Activated CD4-positive, alpha-beta T cell treated with anti-CD3 and anti-CD28 coated beads for 36 hours (primary cell): ENCODE data around the gene LMBR1L. TPM values are rescaled to one million over a fixed set of nuclear protein-coding genes. Genes with fewer than 3 reads are reported as not detected.

Experiments used
- ATAC-seq: fragments of 200-7000 bp; cut with Tn5 transposase; one replicate; pipeline ENCODE4 v1.10.0; 2021; ENCODE audit warnings: mild to moderate bottlenecking, moderate library complexity
- CTCF ChIA-PET: fragments of 350-600 bp; sonication (Branson Sonifier 250); formaldehyde crosslinking; loops from one replicate; lab custom pipeline; 2021; ENCODE audit warnings: antibody characterized with exemption; lab: Charles Lee
- POLR2A ChIA-PET: fragments of 350-600 bp; sonication (Branson Sonifier 250); formaldehyde crosslinking; loops from one replicate; lab custom pipeline; 2021; ENCODE audit warnings: antibody characterized with exemption, inconsistent platforms; lab: Charles Lee
- DNase-seq: peaks from one replicate; pipeline ENCODE4 v3.0.0-alpha.2; 2020
- H3K27ac Mint-ChIP-seq: one replicate; pipeline ENCODE4 v1.8.0; 2021; ENCODE audit warnings: mixed read lengths
- H3K27me3 Mint-ChIP-seq: one replicate; pipeline ENCODE4 v1.8.0; 2021; ENCODE audit warnings: mixed read lengths
- H3K36me3 Mint-ChIP-seq: one replicate; pipeline ENCODE4 v1.8.0; 2021; ENCODE audit warnings: low read depth, mixed read lengths
- H3K4me1 Mint-ChIP-seq: one replicate; pipeline ENCODE4 v1.8.0; 2021; ENCODE audit warnings: mixed read lengths
- H3K4me3 Mint-ChIP-seq: one replicate; pipeline ENCODE4 v1.8.0; 2021; ENCODE audit warnings: mild to moderate bottlenecking, moderate library complexity, mixed read lengths
- H3K9me3 Mint-ChIP-seq: one replicate; pipeline ENCODE4 v1.8.0; 2021; ENCODE audit warnings: low read depth, mixed read lengths
- intact Hi-C, 2 experiments: fragments of 100-400 bp; cut with DNase I in 1 of 2; cut with micrococcal nuclease in 1 of 2; formaldehyde crosslinking; loops; one replicate each; pipeline versions ENCODE4 v1.14.2 to v1.15.1; 2022 to 2024; cut with DNase I, micrococcal nuclease
- total RNA-seq, 2 experiments: library from RNA; stranded (reverse); gene quantifications; one replicate each; pipeline ENCODE4 v1.2.3, GENCODE V29; 2021

Gene LMBR1L
- total RNA-seq, 2 experiments from 2014 or later: 45.0 to 48.0 TPM

DNA sequence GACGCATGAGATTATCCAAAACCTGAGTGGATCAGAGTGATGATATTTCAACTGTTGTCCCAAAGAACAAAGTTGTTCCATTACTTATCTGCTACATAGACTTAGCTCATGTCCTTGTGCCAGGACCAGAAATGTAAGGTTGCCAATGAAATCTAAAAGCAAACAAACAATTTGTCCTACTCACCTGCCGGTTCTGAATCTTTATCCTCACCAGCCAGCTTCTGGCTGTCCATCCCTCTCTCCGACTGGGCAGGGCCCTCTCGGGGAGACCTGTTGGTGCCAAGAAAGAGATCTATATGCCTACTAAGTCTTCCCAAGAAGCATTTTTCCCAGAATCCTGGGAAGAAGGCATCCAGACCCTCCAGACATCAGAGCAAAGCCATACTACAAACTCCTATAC lies 55.6 kb downstream of the LMBR1L start:
- Mint-ChIP-seq H3K9me3 (no peaks in the 10 kb centered on the region), H3K4me1 (peaks cover 42% of the 10 kb centered on the region), H3K27me3 (no peaks in the 10 kb centered on the region), H3K27ac (no peak overlapping the region), H3K4me3 (no peak overlapping the region), H3K36me3 (peaks cover 48% of the 10 kb centered on the region)
- no peak for ATAC-seq
- ChIA-PET POLR2A (no interaction called here), CTCF (interaction anchor here (0.8 to 2.2 kb wide), 8 partner anchors 9 to 67 kb away, joined by 3 to 14 read pairs (median 4); partner anchors contain the start of gene RHEBL1)
- no peak for DNase-seq
- intact Hi-C loops: loop anchor here in 1 of 2 experiments (5.0 kb wide), 1 partner anchor 38 kb away; the partner anchor contains the start of gene PRKAG1

DNA sequence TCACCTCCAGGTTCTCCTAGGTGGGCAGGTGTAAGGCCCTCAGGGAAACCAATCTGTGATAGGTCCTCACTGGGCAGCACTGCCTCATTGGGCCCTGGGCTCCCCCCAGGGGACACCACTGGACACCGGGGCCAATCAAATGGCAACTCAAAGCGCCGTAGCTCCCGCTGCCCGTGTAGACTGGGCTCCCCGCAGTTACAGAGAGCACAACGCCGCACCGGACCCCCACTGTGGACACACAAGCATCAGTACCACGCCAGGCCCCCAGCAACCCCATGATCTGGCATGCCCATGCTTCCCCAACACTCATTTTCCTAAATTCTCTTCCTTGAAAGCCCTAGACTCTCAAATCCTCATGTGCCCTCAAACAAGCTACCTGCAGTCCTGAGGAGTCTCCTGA lies 56.1 kb downstream of the LMBR1L start:
- H3K9me3 Mint-ChIP-seq: no peaks in the 10 kb centered on the region
- no peak for DNase-seq
- H3K27me3 Mint-ChIP-seq: no peaks in the 10 kb centered on the region
- no peak overlapping the region for H3K27ac Mint-ChIP-seq
- ChIA-PET POLR2A (no interaction called here), CTCF (interaction anchor here (0.8 to 2.2 kb wide), 5 partner anchors 10 to 67 kb away, joined by 3 to 14 read pairs (median 4); partner anchors contain the start of gene RHEBL1)
- peaks cover 47% of the 10 kb centered on the region for H3K36me3 Mint-ChIP-seq
- no peak overlapping the region for H3K4me3 Mint-ChIP-seq
- peaks cover 42% of the 10 kb centered on the region for H3K4me1 Mint-ChIP-seq
- no peak for ATAC-seq
- intact Hi-C loops: no loop called here

- H3K36me3 Mint-ChIP-seq: peaks cover 45% of the 10 kb centered on the region
- ChIA-PET POLR2A (no interaction called here), CTCF (interaction anchor here (1.0 to 1.9 kb wide), 2 partner anchors 10 to 34 kb away, joined by 3 to 9 read pairs; no protein-coding TSS in a partner anchor)
- H3K27me3 Mint-ChIP-seq: no peaks in the 10 kb centered on the region
- ATAC-seq (no peak), DNase-seq (no peak)
- H3K4me3 Mint-ChIP-seq: no peak overlapping the region
- H3K27ac Mint-ChIP-seq: no peak overlapping the region
- intact Hi-C loops: no loop called here
- H3K4me1 Mint-ChIP-seq: peaks cover 42% of the 10 kb centered on the region
- H3K9me3 Mint-ChIP-seq: no peaks in the 10 kb centered on the region
Observed at GRCh38 chr12:49054096-49054495, 56.6 kb downstream of the LMBR1L start.

GRCh38 chr12:49052451-49053208 lies 58.0 kb downstream of the LMBR1L start:
- DNase-seq (no peak), ATAC-seq (no peak)
- POLR2A ChIA-PET: no interaction called here
- Mint-ChIP-seq H3K9me3 (no peaks in the 10 kb centered on the region), H3K4me1 (peaks cover 30% of the 10 kb centered on the region), H3K4me3 (no peak overlapping the region), H3K36me3 (peaks cover 49% of the 10 kb centered on the region), H3K27me3 (no peaks in the 10 kb centered on the region), H3K27ac (no peak overlapping the region)
- intact Hi-C loops: no loop called here
- CTCF ChIA-PET: interaction anchor here (0.7 kb wide), 1 partner anchor 192 kb away, joined by 3 read pairs; no protein-coding TSS in a partner anchor

GRCh38 chr12:49051777-49052438 lies 58.7 kb downstream of the LMBR1L start:
- Mint-ChIP-seq H3K4me3 (no peak overlapping the region), H3K27ac (no peak overlapping the region), H3K4me1 (peaks cover 23% of the 10 kb centered on the region), H3K36me3 (peaks cover 52% of the 10 kb centered on the region), H3K9me3 (no peaks in the 10 kb centered on the region), H3K27me3 (no peaks in the 10 kb centered on the region)
- CTCF ChIA-PET: no interaction called here
- ATAC-seq (no peak), DNase-seq (no peak)
- intact Hi-C loops: no loop called here
- POLR2A ChIA-PET: no interaction called here

DNA sequence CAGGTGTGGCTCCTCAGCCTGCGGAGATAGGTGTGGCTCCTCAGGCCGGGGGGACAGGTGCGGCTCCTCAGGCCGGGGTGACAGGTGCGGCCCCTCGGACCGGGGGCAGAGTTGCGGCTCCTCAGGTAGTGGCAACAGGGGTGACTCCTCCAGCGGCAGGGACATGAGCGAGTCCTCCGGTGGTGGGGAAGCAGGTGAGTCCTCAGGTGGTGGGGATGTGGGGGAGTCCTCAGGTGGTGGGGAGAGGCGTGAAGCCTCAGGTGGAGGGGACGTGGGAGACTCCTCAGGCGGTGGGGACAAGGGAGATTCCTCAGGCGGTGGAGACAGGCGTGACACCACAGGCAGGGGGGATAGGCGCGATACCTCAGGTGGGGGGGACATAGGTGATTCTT lies 59.3 kb downstream of the LMBR1L start:
- ATAC-seq (no peak), DNase-seq (no peak)
- POLR2A ChIA-PET: no interaction called here
- no peak overlapping the region for H3K4me3 Mint-ChIP-seq
- H3K4me1 Mint-ChIP-seq: peaks cover 18% of the 10 kb centered on the region
- no peaks in the 10 kb centered on the region for H3K9me3 Mint-ChIP-seq
- intact Hi-C loops: no loop called here
- CTCF ChIA-PET: interaction anchor here (0.8 to 1.2 kb wide), 2 partner anchors 13 to 32 kb away, joined by 4 to 5 read pairs; no protein-coding TSS in a partner anchor
- no peak overlapping the region for H3K27ac Mint-ChIP-seq
- H3K36me3 Mint-ChIP-seq: peaks cover 54% of the 10 kb centered on the region
- no peaks in the 10 kb centered on the region for H3K27me3 Mint-ChIP-seq

DNA sequence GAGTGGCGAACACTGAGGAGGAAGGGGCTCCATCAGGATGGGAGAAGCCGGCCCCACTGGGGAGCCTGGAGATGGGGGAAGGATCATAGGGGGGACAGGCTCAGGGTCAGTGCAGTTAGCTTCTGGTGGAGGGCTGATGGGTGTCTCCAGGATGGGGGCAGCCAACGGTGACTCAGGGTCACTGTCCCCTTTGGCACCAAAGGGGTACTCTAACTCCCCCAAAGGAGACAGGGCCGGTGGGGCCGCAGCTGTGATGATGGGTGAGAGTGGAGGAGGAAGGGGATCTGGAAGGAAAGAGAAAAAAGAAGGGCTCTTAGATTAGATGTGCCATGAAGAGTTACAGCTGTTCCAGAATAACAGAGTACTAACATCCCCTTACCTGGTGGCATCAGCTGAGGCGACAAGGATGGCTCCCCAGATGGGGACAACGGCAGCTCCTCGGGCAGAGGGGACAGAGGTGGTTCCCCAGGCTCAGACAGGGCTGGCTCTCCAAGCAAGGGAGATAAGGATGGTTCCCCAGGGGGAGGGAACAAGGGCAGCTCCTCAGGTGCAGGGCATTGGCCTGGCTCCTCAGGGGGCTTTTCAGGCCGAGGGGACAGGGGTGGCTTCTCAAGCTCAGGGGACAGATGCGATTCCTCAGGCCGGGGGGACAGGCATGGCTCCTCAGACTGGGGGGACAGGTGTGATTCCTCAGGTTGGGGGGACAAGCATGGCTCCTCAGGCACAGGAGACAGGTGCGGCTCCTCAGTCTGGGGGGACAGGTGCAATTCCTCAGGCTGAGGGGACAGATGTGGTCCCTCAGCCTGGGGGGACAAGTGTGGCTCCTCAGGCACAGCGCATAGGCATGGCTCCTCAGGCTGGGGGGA lies 59.9 kb downstream of the LMBR1L start:
- Mint-ChIP-seq H3K36me3 (peaks cover 57% of the 10 kb centered on the region), H3K4me3 (no peak overlapping the region), H3K27ac (no peak overlapping the region), H3K9me3 (no peaks in the 10 kb centered on the region), H3K4me1 (peaks cover 11% of the 10 kb centered on the region), H3K27me3 (no peaks in the 10 kb centered on the region)
- ChIA-PET POLR2A (interaction anchor here (0.6 kb wide), 1 partner anchor 31 kb away, joined by 3 read pairs; no protein-coding TSS in a partner anchor), CTCF (interaction anchor here (0.6 to 1.2 kb wide), 3 partner anchors 13 to 43 kb away, joined by 4 to 5 read pairs (median 5); no protein-coding TSS in a partner anchor)
- ATAC-seq (no peak), DNase-seq (no peak)
- intact Hi-C loops: no loop called here

DNA sequence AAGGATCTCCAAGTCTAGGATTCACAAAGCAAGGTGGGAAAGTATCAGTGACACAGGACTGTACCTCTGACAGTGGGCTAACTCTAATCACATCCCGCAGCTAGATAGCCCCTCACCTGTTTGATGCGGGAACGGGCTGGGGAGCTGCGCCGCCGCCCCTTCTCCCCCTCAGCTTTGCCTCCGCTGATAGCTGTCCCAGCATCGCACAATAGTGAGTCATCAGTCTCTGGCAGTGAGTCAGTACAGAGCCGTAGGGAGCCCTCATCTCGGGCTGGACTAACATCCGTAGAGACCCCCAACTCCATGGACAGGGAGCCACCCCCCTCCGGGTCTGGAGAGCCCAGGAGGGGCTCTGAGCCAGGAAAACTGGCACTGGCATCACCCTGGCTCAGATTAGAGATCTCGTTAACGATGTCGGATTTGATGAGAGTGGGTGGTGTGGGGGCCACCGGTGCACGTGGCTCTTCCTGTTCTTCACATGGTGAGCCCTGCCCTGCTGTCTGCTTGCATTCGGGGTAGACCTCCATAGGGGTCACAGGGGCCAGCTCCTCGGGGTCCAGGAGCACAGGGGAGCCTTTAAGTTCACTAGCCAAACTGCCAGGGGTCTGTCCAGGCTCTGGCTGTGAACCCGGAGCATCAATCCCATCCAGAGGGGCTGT lies 61.0 kb downstream of the LMBR1L start:
- Mint-ChIP-seq H3K4me1 (peaks cover 2% of the 10 kb centered on the region), H3K27ac (no peak overlapping the region), H3K4me3 (no peak overlapping the region), H3K27me3 (no peaks in the 10 kb centered on the region), H3K9me3 (no peaks in the 10 kb centered on the region), H3K36me3 (peaks cover 53% of the 10 kb centered on the region)
- no peak for DNase-seq
- ChIA-PET CTCF (interaction anchor here (0.7 to 1.4 kb wide), 2 partner anchors 35 to 44 kb away, joined by 3 read pairs; no protein-coding TSS in a partner anchor), POLR2A (interaction anchor here (0.7 kb wide), 1 partner anchor 56 kb away, joined by 3 read pairs; no protein-coding TSS in a partner anchor)
- intact Hi-C loops: no loop called here
- ATAC-seq: no peak

GRCh38 chr12:49048953-49049352 lies 61.7 kb downstream of the LMBR1L start:
- Mint-ChIP-seq H3K36me3 (peaks cover 56% of the 10 kb centered on the region), H3K9me3 (no peaks in the 10 kb centered on the region), H3K27ac (no peak overlapping the region), H3K27me3 (no peaks in the 10 kb centered on the region), H3K4me1 (peaks cover 1% of the 10 kb centered on the region), H3K4me3 (no peak overlapping the region)
- intact Hi-C loops: no loop called here
- DNase-seq: no peak
- CTCF ChIA-PET: interaction anchor here (0.7 to 1.5 kb wide), 7 partner anchors 10 to 61 kb away, joined by 3 to 8 read pairs (median 4); no protein-coding TSS in a partner anchor
- ATAC-seq: no peak
- POLR2A ChIA-PET: no interaction called here
